Measurements from ENCODE around the gene PGM2L1.

Gene PGM2L1

GRCh38 chr11:74398244-74399159 is at the start of gene PGM2L1:
Gene PGM2L1, minus strand, starts transcription at chr11:74398433. Its CDS starts 272 bp downstream, at chr11:74398161.
- Mint-ChIP-seq H3K27me3 (no peaks in the 10 kb centered on the region), H3K9me3 (no peaks in the 10 kb centered on the region), H3K4me3 (peak within 1 kb of the TSS; percentile 97), H3K4me1 (peaks cover 43% of the 10 kb centered on the region), H3K36me3 (peaks cover 2% of the 10 kb centered on the region), H3K27ac (peak within 1 kb of the TSS; percentile 100)

DNA sequence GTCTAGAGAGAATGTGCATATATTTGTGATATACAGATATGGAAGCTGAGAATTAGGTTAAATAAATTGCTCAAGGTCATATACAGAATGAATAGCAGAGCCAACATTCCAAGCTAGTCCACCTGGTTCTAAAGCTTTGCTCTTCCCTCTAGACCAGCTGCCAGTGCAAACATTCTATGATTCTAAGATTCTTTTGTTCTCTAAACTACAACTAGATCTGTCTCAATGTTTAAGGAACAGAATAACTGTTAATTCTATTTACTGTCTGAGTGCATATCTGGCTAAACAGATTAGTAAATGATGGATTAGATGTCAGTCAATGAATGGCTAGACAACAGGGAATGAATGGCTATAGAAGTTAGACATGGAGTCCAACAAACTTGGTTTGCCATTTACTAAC is 49.5 kb upstream of the PGM2L1 start:
- H3K27ac Mint-ChIP-seq, result no peak overlapping the region
- peaks cover 3% of the 10 kb centered on the region for H3K27me3 Mint-ChIP-seq
- H3K9me3 Mint-ChIP-seq, result no peaks in the 10 kb centered on the region
- no peak overlapping the region for H3K4me3 Mint-ChIP-seq
- H3K36me3 Mint-ChIP-seq, result no peaks in the 10 kb centered on the region
- peaks cover 7% of the 10 kb centered on the region for H3K4me1 Mint-ChIP-seq

DNA sequence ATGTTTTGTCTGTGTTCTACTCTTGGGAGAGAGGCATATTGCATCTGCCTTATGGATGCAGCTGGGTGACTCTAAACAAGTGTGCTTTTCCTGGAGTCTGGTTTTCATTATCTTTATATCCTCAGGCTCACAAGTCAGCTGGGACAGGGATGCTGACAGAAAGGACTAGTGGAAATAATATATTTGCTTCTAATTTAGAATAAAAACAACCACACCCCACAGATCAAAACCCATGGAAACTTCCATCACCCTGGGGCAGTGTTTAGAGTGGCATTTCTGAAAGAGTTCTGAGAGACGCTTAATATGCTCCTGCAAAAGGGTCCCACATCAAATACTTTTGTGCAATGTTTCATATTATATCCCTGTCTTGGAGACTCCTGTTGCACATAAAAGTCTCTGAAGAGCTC is 48.3 kb upstream of the PGM2L1 start:
- Mint-ChIP-seq H3K4me3 (no peak overlapping the region), H3K27me3 (peaks cover 1% of the 10 kb centered on the region), H3K27ac (no peak overlapping the region), H3K4me1 (peaks cover 7% of the 10 kb centered on the region), H3K9me3 (no peaks in the 10 kb centered on the region), H3K36me3 (no peaks in the 10 kb centered on the region)

DNA sequence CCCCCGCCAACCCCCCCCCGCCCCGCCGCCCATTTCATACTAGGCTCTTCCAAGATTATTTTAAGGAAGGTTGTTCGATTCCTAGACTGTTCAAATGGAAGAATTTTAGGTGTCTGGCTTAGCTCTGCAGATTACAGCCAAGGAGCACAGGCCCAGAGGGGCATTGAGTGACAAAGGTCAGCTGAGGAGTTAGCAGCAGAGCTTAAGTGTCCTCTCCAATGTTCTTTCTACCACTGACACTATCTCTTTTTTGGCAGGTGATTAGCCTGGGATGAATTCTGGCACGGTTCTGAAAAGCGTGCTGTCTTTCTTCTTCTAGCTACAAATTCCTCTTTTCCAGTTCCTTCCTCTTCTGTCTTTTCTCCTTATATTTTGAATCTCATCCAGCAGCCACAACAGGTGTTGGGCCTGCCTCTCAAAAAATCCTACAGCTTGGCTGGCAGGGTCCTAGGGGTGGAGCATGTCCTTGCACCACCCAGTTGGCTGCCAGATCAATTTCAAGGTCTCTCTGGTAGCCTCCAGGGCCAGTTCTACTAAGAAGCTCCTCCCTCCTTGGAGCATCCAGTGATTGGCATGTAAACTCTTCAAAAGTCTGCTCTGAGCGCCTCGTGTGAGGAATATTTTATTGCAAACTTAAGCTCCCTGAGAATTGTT is 46.1 kb upstream of the PGM2L1 start:
- no peak overlapping the region for H3K4me3 Mint-ChIP-seq
- H3K27me3 Mint-ChIP-seq, result no peaks in the 10 kb centered on the region
- H3K27ac Mint-ChIP-seq, result peak overlapping the region; percentile 52
- no peaks in the 10 kb centered on the region for H3K36me3 Mint-ChIP-seq
- peaks cover 6% of the 10 kb centered on the region for H3K9me3 Mint-ChIP-seq
- peaks cover 4% of the 10 kb centered on the region for H3K4me1 Mint-ChIP-seq

DNA sequence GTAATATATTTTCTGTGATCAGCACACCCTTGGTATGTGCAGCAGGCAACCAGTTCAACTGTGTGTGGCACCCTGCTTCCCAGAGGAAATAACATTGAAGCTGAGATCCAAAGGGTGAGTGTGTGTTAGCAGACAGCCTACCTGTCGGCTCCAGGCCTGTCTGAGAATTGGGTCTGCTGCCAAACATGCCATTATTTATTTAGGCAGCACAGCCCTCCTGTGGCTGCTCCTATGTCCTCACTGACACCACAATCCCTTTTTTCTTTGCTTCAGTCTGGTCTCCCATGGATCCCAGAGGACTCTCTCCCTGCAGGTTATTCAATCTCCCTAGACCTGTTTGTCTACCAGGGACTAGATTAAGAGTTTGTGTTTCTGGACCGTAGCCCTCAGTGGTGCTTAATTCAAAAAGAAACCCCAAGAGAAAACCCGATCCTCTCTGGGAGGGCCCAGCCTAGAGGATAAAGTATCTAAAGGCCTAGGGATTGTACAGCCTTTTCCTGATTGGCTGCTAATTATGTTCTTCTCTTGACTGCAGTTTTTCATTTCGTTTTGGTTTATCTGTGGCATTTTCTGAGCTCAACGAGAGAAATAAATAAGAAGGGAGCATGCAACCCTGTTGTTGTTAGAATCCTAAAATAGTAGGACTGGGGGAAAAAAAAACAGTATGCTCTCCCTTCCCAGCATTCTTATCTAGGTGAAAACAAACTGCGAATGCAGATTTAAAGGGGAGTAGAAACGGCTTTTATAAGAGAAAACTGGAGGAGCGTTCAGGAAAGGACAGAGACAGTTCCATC is 45.0 kb upstream of the PGM2L1 start:
- no peak overlapping the region for H3K4me3 Mint-ChIP-seq

GRCh38 chr11:74442636-74443035 is 44.4 kb upstream of the PGM2L1 start:
- H3K9me3 Mint-ChIP-seq, result peaks cover 6% of the 10 kb centered on the region
- H3K27me3 Mint-ChIP-seq, result no peaks in the 10 kb centered on the region
- no peaks in the 10 kb centered on the region for H3K36me3 Mint-ChIP-seq
- no peaks in the 10 kb centered on the region for H3K4me1 Mint-ChIP-seq
- no peak overlapping the region for H3K27ac Mint-ChIP-seq
- H3K4me3 Mint-ChIP-seq, result no peak overlapping the region

More for the DNA sequence above, 45.0 kb upstream of the PGM2L1 start:
- Mint-ChIP-seq H3K27me3 (no peaks in the 10 kb centered on the region), H3K4me1 (no peaks in the 10 kb centered on the region), H3K9me3 (peaks cover 6% of the 10 kb centered on the region), H3K36me3 (no peaks in the 10 kb centered on the region), H3K27ac (no peak overlapping the region)

DNA sequence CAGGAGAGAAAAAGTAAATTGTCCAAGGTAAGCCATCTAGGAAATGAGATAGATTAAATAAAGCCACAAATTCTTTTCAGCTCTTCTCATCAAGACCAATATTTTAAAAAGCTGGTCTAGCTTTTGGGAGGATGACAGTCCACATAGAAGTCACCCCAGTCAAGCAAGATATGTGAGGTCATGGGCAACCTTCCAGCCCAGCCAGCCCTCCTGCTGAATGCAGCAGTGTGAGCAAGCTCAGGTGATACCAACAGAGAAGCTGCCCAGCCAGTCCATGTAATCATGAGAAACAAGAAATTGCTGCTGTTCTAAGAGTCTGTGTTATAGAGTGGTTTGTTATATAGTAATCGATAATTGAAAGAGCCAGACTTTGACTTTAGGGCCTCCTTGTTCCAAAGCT is 40.4 kb upstream of the PGM2L1 start:
- no peaks in the 10 kb centered on the region for H3K36me3 Mint-ChIP-seq

DNA sequence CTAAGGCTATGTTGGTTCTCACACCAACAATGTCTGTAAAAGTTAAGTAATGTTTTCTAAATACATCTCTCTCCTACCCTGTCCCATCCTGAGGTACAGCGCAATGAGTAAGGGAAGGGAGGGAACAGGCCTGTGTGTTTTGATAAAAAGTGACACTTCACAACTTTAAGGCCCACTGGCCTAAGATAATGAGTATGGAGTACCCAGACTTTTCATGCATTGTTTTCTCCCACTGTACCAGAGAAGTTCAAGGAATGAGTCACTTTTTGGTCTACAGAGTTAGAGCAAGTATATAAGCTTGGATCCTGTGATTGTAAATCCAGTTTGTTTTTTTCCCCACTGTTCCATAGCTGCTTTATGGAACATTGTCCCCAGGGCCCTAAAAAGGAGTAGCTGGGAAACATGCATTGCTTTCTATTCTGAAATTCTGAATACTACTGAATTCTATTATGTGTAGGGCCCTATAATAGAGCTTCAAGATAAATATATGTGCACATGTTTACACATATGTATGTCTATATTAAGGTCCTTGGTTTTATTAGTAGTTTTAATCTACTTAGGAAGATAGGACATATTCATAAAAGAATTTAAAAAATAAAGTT is 39.3 kb upstream of the PGM2L1 start:
- Mint-ChIP-seq H3K4me1 (no peaks in the 10 kb centered on the region), H3K36me3 (no peaks in the 10 kb centered on the region), H3K27me3 (no peaks in the 10 kb centered on the region), H3K27ac (no peak overlapping the region), H3K4me3 (no peak overlapping the region), H3K9me3 (peaks cover 6% of the 10 kb centered on the region)

More for the DNA sequence above, 40.4 kb upstream of the PGM2L1 start:
- Mint-ChIP-seq H3K27me3 (no peaks in the 10 kb centered on the region), H3K4me3 (no peak overlapping the region), H3K9me3 (peaks cover 6% of the 10 kb centered on the region), H3K4me1 (no peaks in the 10 kb centered on the region), H3K27ac (no peak overlapping the region)

- H3K27ac Mint-ChIP-seq, result no peak overlapping the region
- no peak overlapping the region for H3K4me3 Mint-ChIP-seq
- no peaks in the 10 kb centered on the region for H3K9me3 Mint-ChIP-seq
- no peaks in the 10 kb centered on the region for H3K4me1 Mint-ChIP-seq
- H3K27me3 Mint-ChIP-seq, result no peaks in the 10 kb centered on the region
- H3K36me3 Mint-ChIP-seq, result no peaks in the 10 kb centered on the region
Observed at GRCh38 chr11:74434528-74434927, 36.3 kb upstream of the PGM2L1 start.

DNA sequence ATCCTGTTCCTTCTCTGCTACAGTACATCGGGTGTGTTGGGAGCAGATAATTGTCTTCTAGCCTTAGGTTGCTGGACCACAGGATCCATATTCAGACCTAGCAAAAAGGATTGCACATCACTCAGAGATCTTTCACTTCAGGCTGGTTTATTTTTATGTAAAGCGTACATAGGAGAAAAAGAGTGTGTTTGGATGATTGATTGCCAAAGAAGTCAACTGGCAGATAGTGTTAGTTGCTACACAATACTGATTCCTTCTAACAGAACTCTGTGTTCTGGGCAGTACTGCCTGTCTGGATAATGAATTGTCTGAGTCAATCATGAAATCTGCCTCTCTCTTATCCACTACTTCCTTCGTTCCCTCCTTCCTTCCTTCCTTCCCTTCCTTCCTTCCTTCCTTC is 31.0 kb upstream of the PGM2L1 start:
- no peaks in the 10 kb centered on the region for H3K4me1 Mint-ChIP-seq
- H3K4me3 Mint-ChIP-seq, result no peak overlapping the region

DNA sequence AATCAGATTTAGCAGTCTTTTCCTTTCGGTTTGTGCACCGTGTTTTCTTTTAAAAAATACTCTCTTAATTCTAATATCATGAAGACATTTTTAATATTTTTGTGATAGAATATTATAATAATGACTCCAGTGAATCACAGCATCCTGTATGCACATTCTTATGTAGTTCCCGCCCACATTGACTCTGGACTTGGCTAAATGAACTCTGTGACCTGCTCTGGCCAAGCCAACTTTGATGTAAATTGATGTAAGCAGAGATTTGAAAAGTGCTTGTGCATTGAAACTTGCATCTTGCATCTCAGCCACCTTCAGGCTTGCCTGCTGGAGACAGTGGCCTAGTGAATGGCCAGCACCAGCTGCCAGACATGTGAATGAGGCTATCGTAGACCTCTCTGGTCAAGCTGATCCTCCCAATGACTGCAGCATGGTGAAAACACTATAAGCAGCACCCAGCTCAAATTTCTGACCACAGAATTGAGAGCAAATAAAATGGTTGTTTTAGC is 29.2 kb upstream of the PGM2L1 start:
- no peak overlapping the region for H3K27ac Mint-ChIP-seq
- no peaks in the 10 kb centered on the region for H3K36me3 Mint-ChIP-seq
- H3K4me3 Mint-ChIP-seq, result no peak overlapping the region
- H3K27me3 Mint-ChIP-seq, result no peaks in the 10 kb centered on the region
- H3K9me3 Mint-ChIP-seq, result no peaks in the 10 kb centered on the region
- H3K4me1 Mint-ChIP-seq, result no peaks in the 10 kb centered on the region

More for the DNA sequence above, 31.0 kb upstream of the PGM2L1 start:
- H3K27me3 Mint-ChIP-seq, result no peaks in the 10 kb centered on the region
- no peak overlapping the region for H3K27ac Mint-ChIP-seq
- no peaks in the 10 kb centered on the region for H3K36me3 Mint-ChIP-seq
- no peaks in the 10 kb centered on the region for H3K9me3 Mint-ChIP-seq

GRCh38 chr11:74425100-74425499 is 26.9 kb upstream of the PGM2L1 start:
- Mint-ChIP-seq H3K4me1 (peaks cover 3% of the 10 kb centered on the region), H3K9me3 (no peaks in the 10 kb centered on the region), H3K36me3 (no peaks in the 10 kb centered on the region), H3K27ac (no peak overlapping the region), H3K4me3 (no peak overlapping the region), H3K27me3 (no peaks in the 10 kb centered on the region)

- H3K9me3 Mint-ChIP-seq, result no peaks in the 10 kb centered on the region
- H3K4me1 Mint-ChIP-seq, result peaks cover 41% of the 10 kb centered on the region
- peak overlapping the region; percentile 78 for H3K4me3 Mint-ChIP-seq
- no peaks in the 10 kb centered on the region for H3K27me3 Mint-ChIP-seq
- H3K27ac Mint-ChIP-seq, result peak overlapping the region; percentile 98
- H3K36me3 Mint-ChIP-seq, result no peaks in the 10 kb centered on the region
Observed at GRCh38 chr11:74418509-74418895, 20.3 kb upstream of the PGM2L1 start.

GRCh38 chr11:74417860-74418508 is 19.8 kb upstream of the PGM2L1 start:
- Mint-ChIP-seq H3K4me1 (peaks cover 42% of the 10 kb centered on the region), H3K27me3 (no peaks in the 10 kb centered on the region), H3K4me3 (no peak overlapping the region), H3K9me3 (no peaks in the 10 kb centered on the region), H3K36me3 (no peaks in the 10 kb centered on the region), H3K27ac (peak overlapping the region; percentile 95)

DNA sequence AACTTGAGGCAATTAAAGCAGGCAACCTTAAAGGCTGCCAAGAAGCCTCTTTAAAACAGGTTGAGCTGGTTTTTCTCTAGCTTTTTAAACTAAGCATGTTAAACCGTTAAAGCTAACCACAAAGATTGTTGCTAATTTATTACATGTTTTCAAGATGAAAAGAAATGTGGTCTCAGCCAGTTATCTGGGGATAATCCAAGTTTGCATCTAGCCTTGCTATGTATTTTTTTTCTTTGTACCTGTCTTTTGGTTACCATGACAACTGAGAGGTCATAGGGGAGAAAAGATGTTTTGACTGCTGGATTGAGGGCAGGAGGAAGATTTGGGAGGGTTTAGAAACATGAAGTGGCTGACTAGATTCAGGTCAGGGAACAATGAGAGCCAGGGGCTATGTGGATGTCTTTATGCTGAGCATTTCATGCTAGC is 19.2 kb upstream of the PGM2L1 start:
- peak overlapping the region; percentile 51 for H3K4me3 Mint-ChIP-seq
- H3K4me1 Mint-ChIP-seq, result peaks cover 47% of the 10 kb centered on the region
- H3K27ac Mint-ChIP-seq, result peak overlapping the region; percentile 95
- H3K27me3 Mint-ChIP-seq, result no peaks in the 10 kb centered on the region
- no peaks in the 10 kb centered on the region for H3K9me3 Mint-ChIP-seq
- no peaks in the 10 kb centered on the region for H3K36me3 Mint-ChIP-seq
